ENCODE results near the gene ADGRD2. TPM values are rescaled to one million over a fixed set of nuclear protein-coding genes. Genes with fewer than 3 reads are reported as not detected.

Gene ADGRD2
- polyA plus RNA-seq, 3 donors: not detected

- WGBS, 3 donors: 37 to 38% (median 37%) methylated on average over 5 of the region's 5 CpGs
- H3K27ac ChIP-seq (ENCODE audit: low read depth, low read length): no peak overlapping the region
These were observed 63.2 kb downstream of the ADGRD2 start for GRCh38 chr9:124513376-124513994.

DNA sequence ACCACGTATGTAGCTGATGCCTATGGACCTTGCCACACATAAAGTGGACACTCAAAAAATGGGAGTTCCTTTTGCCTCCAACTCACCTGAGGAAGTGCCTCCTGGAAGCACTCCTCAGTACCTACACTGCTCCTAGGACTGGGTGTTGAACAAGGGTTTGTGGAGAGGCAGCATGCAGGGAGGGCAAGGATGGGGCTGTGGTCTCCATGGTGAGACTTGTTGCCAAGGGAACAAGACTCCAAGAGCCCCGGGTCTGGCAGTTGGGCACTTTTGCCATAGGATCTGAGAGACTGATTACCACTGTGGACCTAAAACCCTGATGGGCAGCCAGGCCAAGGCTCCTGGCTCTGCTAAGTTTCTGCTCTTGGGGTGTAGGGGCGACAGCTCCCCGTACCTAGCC, 63.9 kb downstream of the ADGRD2 start:
- H3K27ac ChIP-seq (ENCODE audit: low read depth, low read length): no peak overlapping the region
- WGBS, 3 donors: 79 to 84% (median 79%) methylated on average over 4 of the region's 4 CpGs

- no peak overlapping the region for H3K27ac ChIP-seq (ENCODE audit: low read depth, low read length)
- 69 to 88% (median 85%) methylated on average over 5 of the region's 5 CpGs for WGBS, 3 donors
These were observed 64.6 kb downstream of the ADGRD2 start for GRCh38 chr9:124514874-124515273.

- 75 to 79% (median 76%) methylated on average over 5 of the region's 5 CpGs for WGBS, 3 donors
- no peak overlapping the region for H3K27ac ChIP-seq (ENCODE audit: low read depth, low read length)
These were observed 67.3 kb downstream of the ADGRD2 start for GRCh38 chr9:124517600-124517999.

DNA sequence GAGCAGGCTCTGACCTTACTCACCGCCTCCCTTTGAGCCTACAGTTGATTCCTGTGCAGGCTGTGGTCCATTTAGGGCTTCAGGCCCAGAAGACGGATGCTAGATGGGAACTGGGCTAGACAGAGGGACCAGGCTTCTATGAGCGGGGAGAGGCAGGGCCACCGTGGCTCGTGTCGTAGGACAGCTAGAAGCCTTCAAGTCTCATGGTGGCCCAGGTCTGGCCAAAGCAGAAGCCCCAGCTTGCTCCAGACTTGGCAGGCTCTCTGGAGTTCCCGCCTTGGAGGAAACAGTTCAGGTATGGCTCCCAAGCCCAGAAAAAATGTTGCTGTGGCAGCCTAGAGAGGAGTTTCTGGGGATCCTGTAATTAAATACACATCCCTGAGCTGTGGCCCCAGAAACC, 67.9 kb downstream of the ADGRD2 start:
- H3K27ac ChIP-seq (ENCODE audit: low read depth, low read length): no peak overlapping the region
- 94 to 97% (median 97%) methylated on average over 7 of the region's 7 CpGs for WGBS, 3 donors

- 71 to 84% (median 78%) methylated on average over 7 of the region's 7 CpGs for WGBS, 3 donors
- no peak overlapping the region for H3K27ac ChIP-seq (ENCODE audit: low read depth, low read length)
These were observed 70.0 kb downstream of the ADGRD2 start for GRCh38 chr9:124520206-124520596.

DNA sequence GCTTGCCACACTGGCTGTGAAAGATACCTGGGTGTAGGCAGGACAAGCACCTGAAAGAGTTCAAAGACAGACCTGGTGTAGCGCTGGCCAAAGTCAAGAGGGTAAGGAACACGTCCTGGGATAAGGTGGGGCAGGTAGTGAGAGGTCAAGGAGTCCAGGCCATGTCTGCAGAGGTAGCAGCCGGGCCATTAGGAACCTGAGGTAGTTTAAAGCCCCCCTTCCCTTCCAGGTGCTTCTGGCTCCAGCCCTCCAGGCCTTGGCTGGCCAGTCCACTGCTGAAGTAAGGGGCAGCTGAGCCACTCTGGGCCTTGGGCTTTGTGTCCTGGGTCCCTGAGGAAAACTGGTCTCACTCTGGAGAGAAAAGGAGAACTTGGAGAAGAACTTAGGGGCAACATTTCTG, 70.9 kb downstream of the ADGRD2 start:
- 92 to 95% (median 92%) methylated on average over 3 of the region's 3 CpGs for WGBS, 3 donors
- no peak overlapping the region for H3K27ac ChIP-seq (ENCODE audit: low read depth, low read length)

DNA sequence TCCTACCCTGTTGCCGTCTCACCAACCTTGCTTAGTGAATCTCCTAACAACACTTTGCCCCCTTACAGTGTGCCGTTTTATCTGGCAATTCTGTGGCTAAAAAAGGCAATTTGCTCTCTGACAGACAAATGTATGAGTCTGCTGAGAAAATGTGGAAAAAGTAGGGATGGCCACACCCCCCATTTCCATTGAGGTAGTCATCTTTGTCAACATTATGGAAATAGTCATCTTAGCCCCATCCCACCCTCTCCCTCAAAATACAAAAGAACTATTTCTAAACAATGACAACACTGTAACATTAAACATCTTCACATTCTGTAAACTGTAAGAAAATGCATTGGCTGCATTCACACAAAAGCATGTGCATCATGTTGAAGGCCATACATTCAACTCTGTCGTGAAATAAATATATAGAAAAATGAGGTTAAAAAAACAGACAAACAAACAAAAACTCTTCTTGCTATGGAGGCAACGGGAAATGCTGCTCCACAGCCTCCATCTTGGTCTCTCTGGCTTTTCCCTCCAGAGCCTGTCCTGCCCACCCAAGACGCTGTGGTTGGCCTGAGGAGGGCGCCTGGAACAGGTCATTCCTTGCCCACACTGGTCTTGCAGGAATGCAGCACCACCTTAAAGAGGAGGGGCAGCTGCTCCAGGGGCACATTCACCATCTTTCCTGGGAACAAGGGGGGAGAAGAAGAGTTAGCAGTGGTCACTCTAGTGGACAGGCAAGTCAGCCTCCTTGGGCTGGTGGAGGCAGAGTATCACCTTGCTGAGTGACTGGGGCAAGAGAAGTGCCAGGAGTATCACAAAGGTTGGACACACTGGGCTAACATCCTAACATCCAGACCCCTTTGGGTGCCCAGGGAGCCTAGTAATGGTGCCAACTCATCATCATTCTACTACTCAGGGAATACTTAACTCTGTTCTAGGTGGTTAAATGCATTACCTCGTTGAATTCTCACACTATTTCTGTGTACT, 72.2 kb downstream of the ADGRD2 start:
- no peak overlapping the region for H3K27ac ChIP-seq (ENCODE audit: low read depth, low read length)
- WGBS, 3 donors: 83 to 84% (median 84%) methylated on average over 7 of the region's 7 CpGs

DNA sequence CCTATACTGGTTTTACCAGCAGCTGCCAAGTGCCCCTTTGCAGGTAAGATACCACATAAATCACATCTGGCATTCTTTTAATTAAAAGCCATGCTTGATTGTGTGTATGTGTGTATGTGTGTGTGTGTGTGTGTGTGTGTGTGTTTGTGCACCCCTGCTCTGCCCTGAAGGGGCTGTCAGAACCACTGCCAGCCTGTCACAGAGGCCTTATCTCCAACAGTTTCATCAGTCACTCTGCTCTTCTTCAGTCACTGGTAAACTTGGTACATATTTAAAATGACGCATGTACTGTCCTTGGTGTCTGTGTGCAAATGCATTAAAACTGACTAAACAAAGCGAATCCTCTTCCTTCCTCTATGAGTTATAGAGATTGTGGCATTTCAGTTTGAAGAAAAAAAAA, 75.9 kb downstream of the ADGRD2 start:
- no peak overlapping the region for H3K27ac ChIP-seq (ENCODE audit: low read depth, low read length)
- 88 to 94% (median 94%) methylated on average over 2 of the region's 2 CpGs for WGBS, 3 donors

- 84 to 90% (median 89%) methylated on average over 3 of the region's 3 CpGs for WGBS, 3 donors
- H3K27ac ChIP-seq (ENCODE audit: low read depth, low read length): no peak overlapping the region
These were observed 77.5 kb downstream of the ADGRD2 start for GRCh38 chr9:124527781-124528180.

Other genes with a start within 250 kb of the ADGRD2 start
- 10 to 100 TPM; 15.8 to 24.6 (median 18.3) TPM for gene NEK6, start 192.5 kb upstream of the ADGRD2 start, polyA plus RNA-seq
- 100 to 1,000 TPM; 133 to 197 (median 137) TPM for gene PSMB7, start 35.0 kb upstream of the ADGRD2 start, polyA plus RNA-seq
- under 1 TPM in 1 of 3 donors, not detected in 2; 0.03 TPM for gene NR5A1, start 56.9 kb downstream of the ADGRD2 start, polyA plus RNA-seq